Cardiac muscle cell (in vitro differentiated cells and primary cell): ENCODE measurements around the gene SOCS1. TPM values are rescaled to one million over a fixed set of nuclear protein-coding genes. Genes with fewer than 3 reads are reported as not detected.

ENCODE experiments used
- DNase-seq, 2 donors: peaks; one replicate each; pipeline versions ENCODE4 v3.0.0 to v3.0.0-alpha.2; 2010 to 2017; ENCODE audit warnings: low read depth in 1 of 2, low spot score in 1 of 2
- H3K27ac ChIP-seq: fragments of 200-600 bp; sonication (generic); 2 replicates; pipeline ENCODE4 v1.5.1; 2016
- H3K27me3 ChIP-seq: fragments of 200-600 bp; sonication (generic); 2 replicates; pipeline ENCODE4 v1.6.0; 2016; ENCODE audit warnings: control low read depth
- H3K36me3 ChIP-seq: fragments of 200-600 bp; sonication (generic); 2 replicates; pipeline ENCODE4 v1.5.1; 2016; ENCODE audit warnings: control low read depth
- H3K4me1 ChIP-seq: fragments of 200-600 bp; sonication (generic); 2 replicates; pipeline ENCODE4 v1.8.1; 2017; ENCODE audit warnings: low read depth, mild to moderate bottlenecking, mixed run types
- H3K4me3 ChIP-seq: fragments of 200-600 bp; sonication (generic); 2 replicates; pipeline ENCODE4 v1.5.1; 2016; ENCODE audit warnings: mild to moderate bottlenecking
- H3K9me3 ChIP-seq: fragments of 200-600 bp; sonication (generic); 2 replicates; pipeline ENCODE4 v1.5.1; 2017; ENCODE audit warnings: low read depth, mild to moderate bottlenecking, control low read depth
- CTCF ChIP-seq: IDR thresholded peaks from 2 replicates; pipeline ENCODE4 v1.5.1; 2012; ENCODE audit warnings: low read depth, mild to moderate bottlenecking, low read length
- polyA plus RNA-seq: library from polyadenylated mRNA; unstranded; fragments of >200 nt; fragmentation: Nextera tagmentation; extraction: Ambion mirVana; gene quantifications from 2 replicates; pipeline ENCODE4 v1.2.1, GENCODE V29; 2016
- total RNA-seq: library from RNA; depleted of rRNA; stranded (reverse); fragments of >200 nt; gene quantifications from 2 replicates; pipeline ENCODE4 v1.2.3, GENCODE V29; 2016

The SOCS1 gene
- total and polyA plus RNA-seq, 2 experiments from 2014 or later: 3.6 to 11.0 TPM

- Histone ChIP-seq H3K27me3 (no peaks in the 10 kb centered on the region), H3K4me1 (no peaks in the 10 kb centered on the region), H3K36me3 (no peaks in the 10 kb centered on the region), H3K4me3 (no peak overlapping the region), H3K9me3 (no peaks in the 10 kb centered on the region), H3K27ac (no peak overlapping the region)
- TF ChIP-seq CTCF: no peak
- no peak for DNase-seq
Measured at GRCh38 chr16:11208916-11209665, 46.9 kb downstream of the SOCS1 start.

GRCh38 chr16:11207646-11208045, 48.4 kb downstream of the SOCS1 start:
- Histone ChIP-seq H3K4me1 (no peaks in the 10 kb centered on the region), H3K27ac (no peak overlapping the region), H3K4me3 (no peak overlapping the region), H3K9me3 (no peaks in the 10 kb centered on the region), H3K27me3 (no peaks in the 10 kb centered on the region), H3K36me3 (no peaks in the 10 kb centered on the region)
- TF ChIP-seq CTCF: no peak
- DNase-seq: no peak

GRCh38 chr16:11205754-11206581, 50.0 kb downstream of the SOCS1 start:
- no peak overlapping the region for H3K4me3 ChIP-seq
- no peaks in the 10 kb centered on the region for H3K36me3 ChIP-seq
- no peak overlapping the region for H3K27ac ChIP-seq
- peak in 1 of 2 donors; percentile 80 for DNase-seq
- no peaks in the 10 kb centered on the region for H3K4me1 ChIP-seq
- no peaks in the 10 kb centered on the region for H3K9me3 ChIP-seq
- no peaks in the 10 kb centered on the region for H3K27me3 ChIP-seq
- TF ChIP-seq CTCF: no peak

GRCh38 chr16:11205065-11205699, 50.8 kb downstream of the SOCS1 start:
- Histone ChIP-seq H3K4me3 (no peak overlapping the region), H3K9me3 (no peaks in the 10 kb centered on the region), H3K4me1 (no peaks in the 10 kb centered on the region), H3K36me3 (no peaks in the 10 kb centered on the region), H3K27me3 (no peaks in the 10 kb centered on the region), H3K27ac (no peak overlapping the region)
- peak in 1 of 2 donors; percentile 26 for DNase-seq
- TF ChIP-seq CTCF: no peak

GRCh38 chr16:11204513-11205047, 51.4 kb downstream of the SOCS1 start:
- Histone ChIP-seq H3K27ac (no peak overlapping the region), H3K4me1 (no peaks in the 10 kb centered on the region), H3K4me3 (no peak overlapping the region), H3K27me3 (no peaks in the 10 kb centered on the region), H3K36me3 (no peaks in the 10 kb centered on the region), H3K9me3 (no peaks in the 10 kb centered on the region)
- no peak for TF ChIP-seq CTCF
- no peak for DNase-seq
